CD4-positive, CD25-positive, alpha-beta regulatory T cell (primary cell): ENCODE data around the gene PLEKHG4B. TPM values are rescaled to one million over a fixed set of nuclear protein-coding genes. Genes with fewer than 3 reads are reported as not detected.
"Not testable (repeated sequence)": the region's sequence is repeated elsewhere in the genome, so short reads cannot be mapped to it uniquely, and the experiment has no call there.

Experiments used
- ATAC-seq, 2 donors: fragments of 150-1000 bp; cut with Tn5 transposase; one replicate each; pipeline ENCODE4 v1.10.0; 2021; ENCODE audit warnings: low read depth in 2 of 2, moderate number of reproducible peaks in 2 of 2, moderate library complexity in 1 of 2
- DNase-seq, 3 donors: peaks; one replicate each; pipeline versions ENCODE4 v3.0.0 to v3.0.0-alpha.2; 2012 to 2022; ENCODE audit warnings: mixed read lengths in 1 of 3
- H3K27ac ChIP-seq: one replicate; pipeline ENCODE4 v1.7.0; 2013; ENCODE audit warnings: mild to moderate bottlenecking, low read length; ENCODE audit not compliant: insufficient read depth, poor library complexity, severe bottlenecking
- H3K27me3 ChIP-seq: one replicate; pipeline ENCODE4 v1.7.0; 2013; ENCODE audit warnings: low read length; ENCODE audit not compliant: control insufficient read depth, insufficient read depth
- H3K36me3 ChIP-seq: one replicate; pipeline ENCODE4 v1.7.0; 2013; ENCODE audit warnings: mild to moderate bottlenecking, low read length, moderate library complexity; ENCODE audit not compliant: control insufficient read depth, insufficient read depth
- H3K4me1 ChIP-seq: 2 replicates; pipeline ENCODE4 v1.7.0; 2013; ENCODE audit warnings: mild to moderate bottlenecking, low read length; ENCODE audit not compliant: insufficient read depth, control insufficient read depth, poor library complexity, severe bottlenecking
- H3K4me3 ChIP-seq: one replicate; pipeline ENCODE4 v1.7.0; 2013; ENCODE audit warnings: low read depth, mild to moderate bottlenecking, low read length, moderate library complexity
- H3K9me3 ChIP-seq, 2 experiments: 1 replicate in 1 of 2; 2 replicates in 1 of 2; pipeline ENCODE4 v1.7.0; 2013; ENCODE audit warnings: low read length in 2 of 2, mild to moderate bottlenecking in 1 of 2, moderate library complexity in 1 of 2; ENCODE audit not compliant: control insufficient read depth in 2 of 2
- H3K27ac Mint-ChIP-seq, 3 donors: one replicate each; pipeline ENCODE4 v1.8.0; 2020 to 2022; ENCODE audit warnings: mild to moderate bottlenecking in 3 of 3, mixed read lengths in 3 of 3, moderate library complexity in 2 of 3
- H3K27me3 Mint-ChIP-seq: one replicate; pipeline ENCODE4 v1.8.0; 2022; ENCODE audit warnings: mild to moderate bottlenecking, mixed read lengths
- H3K36me3 Mint-ChIP-seq: one replicate; pipeline ENCODE4 v1.8.0; 2020; ENCODE audit warnings: mixed read lengths
- H3K4me1 Mint-ChIP-seq, 4 donors: one replicate each; pipeline ENCODE4 v1.8.0; 2020 to 2022; ENCODE audit warnings: mixed read lengths in 4 of 4, mild to moderate bottlenecking in 1 of 4
- H3K4me3 Mint-ChIP-seq, 4 donors: one replicate each; pipeline ENCODE4 v1.8.0; 2020 to 2022; ENCODE audit warnings: mild to moderate bottlenecking in 4 of 4, mixed read lengths in 4 of 4, moderate library complexity in 3 of 4
- H3K9me3 Mint-ChIP-seq, 7 donors: one replicate each; pipeline ENCODE4 v1.8.0; 2020 to 2022; ENCODE audit warnings: mixed read lengths in 7 of 7, mild to moderate bottlenecking in 3 of 7, moderate library complexity in 2 of 7
- polyA plus RNA-seq, 4 donors: library from polyadenylated mRNA; unstranded; fragments of 300-500 nt; fragmentation: Illumina TruSeq; gene quantifications; one replicate each; pipeline ENCODE4 v1.2.3, GENCODE V29; 2021
- total RNA-seq: library from RNA; stranded (reverse); gene quantifications from one replicate; pipeline ENCODE4 v1.2.3, GENCODE V29; 2022

The PLEKHG4B gene
- total and polyA plus RNA-seq, 5 donors from 2014 or later = not detected

DNA sequence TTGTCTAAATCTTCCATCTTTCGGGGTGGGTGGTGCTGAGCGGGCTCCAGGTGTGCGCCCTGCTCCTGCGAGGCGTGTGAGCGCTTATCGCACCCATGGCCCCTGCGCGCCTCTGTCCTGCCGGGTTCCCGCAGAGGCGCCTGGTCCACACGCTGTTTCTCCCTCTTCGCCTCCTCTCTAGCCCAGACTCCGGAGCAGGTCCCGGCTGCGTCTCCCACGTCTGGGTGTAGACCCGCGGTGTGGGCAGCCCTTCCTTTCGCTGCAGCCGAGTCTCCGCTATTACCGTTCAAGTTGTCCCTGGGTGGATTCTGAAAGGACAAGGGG, 40.5 kb upstream of the PLEKHG4B start:
- no peaks in the 10 kb centered on the region for H3K9me3 ChIP-seq
- ATAC-seq = no peak
- Mint-ChIP-seq H3K36me3 (peaks cover 3% of the 10 kb centered on the region), H3K4me3 (no peak overlapping the region), H3K27me3 (peaks cover 55% of the 10 kb centered on the region), H3K9me3 (peaks cover 0 to 7% (median 3%) of the 10 kb centered on the region in 7 donors), H3K27ac (peak overlapping the region in 1 of 3 donors; percentile 56), H3K4me1 (peaks cover 0 to 10% (median 3%) of the 10 kb centered on the region in 4 donors)
- no peaks in the 10 kb centered on the region for H3K27me3 ChIP-seq
- DNase-seq = no peak
- no peak overlapping the region for H3K27ac ChIP-seq
- no peak overlapping the region for H3K4me3 ChIP-seq
- H3K36me3 ChIP-seq = no peaks in the 10 kb centered on the region
- peaks cover 9% of the 10 kb centered on the region for H3K4me1 ChIP-seq

DNA sequence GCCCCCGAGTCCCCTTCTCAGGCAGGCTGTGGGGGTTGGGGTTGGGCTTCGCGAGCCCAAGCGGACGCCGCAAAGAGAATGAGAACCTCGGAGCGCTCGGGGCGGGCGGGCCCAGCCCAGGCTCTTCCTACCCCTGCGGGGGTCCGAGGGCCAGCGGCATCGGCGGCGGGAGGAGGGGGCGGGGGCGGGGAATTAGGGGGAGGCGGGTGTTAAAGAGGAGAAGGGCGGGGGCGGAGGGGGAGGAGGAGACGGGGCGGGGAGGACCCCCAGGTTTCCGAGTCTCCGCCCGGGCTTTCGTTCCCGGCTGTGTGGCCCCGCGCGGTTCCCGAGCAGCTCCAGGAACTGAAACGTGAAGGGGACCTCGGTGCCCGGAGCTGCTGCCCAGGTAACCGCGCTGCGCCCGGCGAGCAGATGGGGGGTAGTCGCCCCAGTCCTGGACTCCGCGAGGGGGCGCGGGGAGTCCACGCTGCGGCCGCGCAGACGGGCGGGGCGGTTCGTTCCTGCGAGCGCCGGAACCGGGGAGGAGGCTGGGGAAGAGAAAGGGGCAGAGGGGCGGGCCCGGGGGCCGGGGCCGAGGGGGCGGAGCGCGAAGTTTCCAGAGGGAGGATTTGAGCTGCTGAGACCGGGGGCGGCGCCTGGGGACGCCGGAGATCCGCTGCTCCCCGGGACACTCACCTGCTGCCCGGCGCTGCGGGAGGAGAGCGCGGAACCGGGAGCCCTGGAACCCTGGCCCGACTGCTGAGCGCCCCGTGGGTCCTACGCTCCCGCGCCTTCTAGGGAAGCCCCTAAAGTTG, 38.4 kb upstream of the PLEKHG4B start:
- Mint-ChIP-seq H3K4me3 (peak overlapping the region in 1 of 4 donors; percentile 46), H3K27ac (no peak overlapping the region), H3K27me3 (peaks cover 49% of the 10 kb centered on the region), H3K36me3 (peaks cover 3% of the 10 kb centered on the region), H3K9me3 (peaks cover 0 to 5% (median 3%) of the 10 kb centered on the region in 7 donors), H3K4me1 (peaks cover 0 to 10% (median 3%) of the 10 kb centered on the region in 4 donors)
- Histone ChIP-seq H3K9me3 (no peaks in the 10 kb centered on the region), H3K36me3 (no peaks in the 10 kb centered on the region), H3K4me1 (peaks cover 9% of the 10 kb centered on the region), H3K4me3 (no peak overlapping the region), H3K27ac (no peak overlapping the region), H3K27me3 (no peaks in the 10 kb centered on the region)
- ATAC-seq (no peak), DNase-seq (peak in 1 of 3 donors; percentile 25)

DNA sequence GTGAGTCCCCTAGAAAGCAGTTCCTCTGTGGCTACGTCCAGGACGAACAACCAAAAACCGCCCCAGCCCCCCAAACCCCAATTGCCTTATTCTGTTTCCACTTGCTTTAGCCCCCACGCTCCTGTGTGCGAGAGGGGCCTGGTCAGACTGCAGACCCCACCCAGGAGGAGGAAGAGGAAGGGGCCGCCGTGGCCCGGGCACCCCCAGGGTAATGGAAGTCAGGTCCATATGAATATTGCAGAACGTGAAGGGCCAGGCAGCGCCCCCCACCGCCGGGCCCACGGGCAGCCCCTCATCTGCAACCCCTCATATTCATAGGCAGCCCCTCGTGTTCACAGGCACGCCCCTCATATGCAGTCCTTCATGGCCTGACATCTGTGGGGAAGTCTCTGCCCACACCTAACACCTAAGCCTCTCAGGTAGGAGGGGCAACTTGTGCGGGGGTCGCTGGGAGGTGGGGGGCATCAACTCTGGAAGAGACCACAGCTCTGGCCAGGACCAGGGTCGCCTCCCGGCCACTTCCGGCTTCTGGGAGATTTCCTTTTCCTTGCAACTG, 37.7 kb upstream of the PLEKHG4B start:
- Histone ChIP-seq H3K4me1 (peaks cover 9% of the 10 kb centered on the region), H3K27me3 (no peaks in the 10 kb centered on the region), H3K9me3 (no peaks in the 10 kb centered on the region), H3K27ac (no peak overlapping the region), H3K4me3 (no peak overlapping the region), H3K36me3 (no peaks in the 10 kb centered on the region)
- Mint-ChIP-seq H3K4me3 (peak overlapping the region in 3 of 4 donors; percentile 47 to 52 (median 52)), H3K9me3 (peaks cover 0 to 5% (median 4%) of the 10 kb centered on the region in 7 donors), H3K27me3 (peaks cover 45% of the 10 kb centered on the region), H3K27ac (no peak overlapping the region), H3K4me1 (peaks cover 0 to 10% (median 3%) of the 10 kb centered on the region in 4 donors), H3K36me3 (peaks cover 3% of the 10 kb centered on the region)
- DNase-seq (no peak), ATAC-seq (no peak)

DNA sequence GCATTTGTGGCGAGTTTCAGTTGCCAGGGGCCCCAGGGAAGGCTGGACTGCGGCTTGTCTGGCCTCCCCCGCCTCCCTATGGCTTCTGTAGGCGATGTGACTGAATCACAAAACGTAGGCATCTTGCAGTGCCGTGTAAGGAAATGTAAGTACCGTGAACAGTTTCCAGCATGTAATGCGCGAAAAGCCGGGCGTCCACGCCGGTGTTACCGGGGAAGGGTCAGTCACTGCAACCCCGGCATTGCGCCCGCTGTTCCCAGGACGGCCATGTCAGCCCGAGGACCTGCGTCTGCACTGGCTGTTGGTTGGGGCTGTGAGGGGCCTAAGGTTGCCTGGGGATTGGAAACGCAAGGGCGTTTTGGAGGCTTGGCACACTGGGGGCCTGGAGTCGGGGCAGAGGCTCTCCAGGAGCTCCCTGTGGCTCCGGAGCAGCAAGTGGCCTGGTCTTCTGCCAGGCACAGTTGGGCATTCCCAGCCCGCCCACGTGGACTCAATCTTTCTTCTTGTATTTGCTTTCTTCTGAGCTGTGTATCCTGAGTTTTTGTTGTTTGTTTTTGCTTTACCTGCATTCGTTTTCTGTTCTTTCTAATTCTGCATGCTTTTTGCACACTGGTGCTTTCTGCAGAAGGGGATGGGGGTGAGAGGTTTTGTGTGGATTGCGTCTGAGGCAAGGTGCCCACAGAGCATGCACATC, 36.9 kb upstream of the PLEKHG4B start:
- H3K4me3 ChIP-seq = no peak overlapping the region
- DNase-seq = no peak
- Mint-ChIP-seq H3K4me1 (peaks cover 0 to 10% (median 3%) of the 10 kb centered on the region in 4 donors), H3K27ac (no peak overlapping the region), H3K27me3 (peaks cover 49% of the 10 kb centered on the region), H3K9me3 (peaks cover 0 to 7% (median 4%) of the 10 kb centered on the region in 7 donors), H3K4me3 (peak overlapping the region in 3 of 4 donors; percentile 35 to 52 (median 47)), H3K36me3 (peaks cover 3% of the 10 kb centered on the region)
- no peaks in the 10 kb centered on the region for H3K27me3 ChIP-seq
- H3K27ac ChIP-seq = no peak overlapping the region
- ATAC-seq = no peak
- H3K4me1 ChIP-seq = peaks cover 9% of the 10 kb centered on the region
- no peaks in the 10 kb centered on the region for H3K36me3 ChIP-seq
- no peaks in the 10 kb centered on the region for H3K9me3 ChIP-seq

DNA sequence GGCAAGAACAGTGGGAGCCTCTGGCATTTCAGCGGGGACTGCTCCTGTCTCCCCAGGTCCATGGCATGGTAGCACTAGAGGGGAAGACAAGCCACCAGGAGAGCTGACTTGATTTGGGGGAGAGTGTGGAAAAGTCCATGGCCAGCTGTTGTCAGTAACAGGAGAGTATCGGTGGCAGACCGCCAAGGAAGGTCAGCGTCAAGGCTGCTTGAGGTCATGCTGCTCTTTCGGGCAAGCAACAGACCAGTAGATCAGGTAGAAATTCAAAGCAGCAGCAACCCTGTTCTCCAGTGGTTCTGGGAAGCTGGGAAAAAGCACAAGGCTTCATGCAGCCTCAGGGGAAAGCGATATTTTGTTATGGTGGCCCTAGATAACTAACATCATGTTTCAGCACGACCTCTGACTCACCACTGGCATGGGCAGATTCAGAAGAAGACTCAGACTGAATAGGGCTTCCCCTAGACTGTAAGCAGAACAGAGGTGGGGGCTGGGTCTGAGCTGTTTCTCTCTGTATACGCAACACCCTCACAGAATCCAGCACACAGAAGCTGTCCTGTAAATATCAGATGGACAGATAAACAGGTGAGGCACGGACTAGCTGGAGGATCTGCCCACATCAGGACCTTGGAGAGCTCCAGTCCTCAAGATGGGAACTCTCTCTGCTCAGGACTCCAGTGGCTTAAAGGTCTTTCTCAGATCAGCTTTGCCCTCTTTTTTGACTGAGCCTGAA, 35.2 kb upstream of the PLEKHG4B start:
- H3K4me1 Mint-ChIP-seq = peaks cover 0 to 10% (median 3%) of the 10 kb centered on the region in 4 donors
- no peak overlapping the region for H3K4me3 Mint-ChIP-seq
- no peaks in the 10 kb centered on the region for H3K27me3 ChIP-seq
- peaks cover 42% of the 10 kb centered on the region for H3K27me3 Mint-ChIP-seq
- peaks cover 9% of the 10 kb centered on the region for H3K4me1 ChIP-seq
- H3K9me3 ChIP-seq = no peaks in the 10 kb centered on the region
- ATAC-seq = no peak
- H3K27ac Mint-ChIP-seq = no peak overlapping the region
- H3K4me3 ChIP-seq = no peak overlapping the region
- H3K36me3 ChIP-seq = no peaks in the 10 kb centered on the region
- no peak overlapping the region for H3K27ac ChIP-seq
- DNase-seq = peak in 1 of 3 donors; percentile 15
- H3K36me3 Mint-ChIP-seq = no peaks in the 10 kb centered on the region
- peaks cover 0 to 7% (median 4%) of the 10 kb centered on the region in 7 donors for H3K9me3 Mint-ChIP-seq

DNA sequence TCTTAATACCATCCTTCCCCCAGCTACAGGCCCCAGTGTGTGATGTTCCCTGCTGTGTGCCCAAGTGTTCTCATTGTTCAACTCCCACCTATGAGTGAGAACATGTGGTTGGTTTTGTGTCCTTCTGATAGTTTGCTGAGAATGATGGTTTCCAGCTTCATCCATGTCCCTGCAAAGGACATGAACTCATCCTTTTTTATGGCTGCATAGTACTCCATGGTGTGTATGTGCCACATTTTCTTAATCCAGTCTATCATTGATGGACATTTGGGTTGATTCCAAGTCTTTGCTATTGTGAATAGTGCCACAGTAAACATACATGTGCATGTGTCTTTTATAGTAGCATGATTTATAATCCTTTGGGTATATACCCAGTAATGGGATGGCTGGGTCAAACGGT, 31.7 kb upstream of the PLEKHG4B start:
- H3K27ac Mint-ChIP-seq, H3K27ac ChIP-seq, ATAC-seq, H3K4me1 ChIP-seq, DNase-seq, H3K9me3 ChIP-seq, H3K4me3 Mint-ChIP-seq, H3K4me1 Mint-ChIP-seq, H3K36me3 ChIP-seq, H3K36me3 Mint-ChIP-seq, H3K27me3 ChIP-seq, H3K9me3 Mint-ChIP-seq, H3K4me3 ChIP-seq: not testable (repeated sequence)
- peaks cover 24% of the 10 kb centered on the region for H3K27me3 Mint-ChIP-seq

DNA sequence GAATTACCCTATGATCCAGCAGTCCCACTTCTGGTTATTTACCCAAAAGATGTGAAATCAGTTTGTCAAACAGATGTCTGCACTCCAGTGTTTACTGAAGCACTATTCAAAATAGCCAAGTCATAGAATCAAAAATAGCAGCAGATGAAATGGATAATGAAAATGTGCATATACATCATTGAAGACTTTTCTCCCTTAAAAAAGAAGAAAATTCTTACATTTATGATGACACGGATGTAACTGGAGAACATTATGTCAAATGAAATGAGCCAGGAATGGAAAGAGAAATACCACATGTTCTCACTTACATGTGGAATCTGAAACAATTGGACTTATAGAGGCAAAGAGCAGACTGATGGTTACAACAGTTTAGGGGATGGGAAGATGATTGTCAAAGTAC, 21.5 kb upstream of the PLEKHG4B start:
- Mint-ChIP-seq H3K4me3 (no peak overlapping the region), H3K9me3 (peaks cover 0 to 5% (median 0%) of the 10 kb centered on the region in 7 donors), H3K36me3 (no peaks in the 10 kb centered on the region), H3K4me1 (no peaks in the 10 kb centered on the region), H3K27me3 (peaks cover 23% of the 10 kb centered on the region), H3K27ac (no peak overlapping the region)
- ATAC-seq (no peak), DNase-seq (no peak)
- no peak overlapping the region for H3K27ac ChIP-seq
- no peaks in the 10 kb centered on the region for H3K9me3 ChIP-seq
- H3K36me3 ChIP-seq = no peaks in the 10 kb centered on the region
- H3K27me3 ChIP-seq = no peaks in the 10 kb centered on the region
- H3K4me3 ChIP-seq = no peak overlapping the region
- no peaks in the 10 kb centered on the region for H3K4me1 ChIP-seq
